VCaP (cell line): ENCODE measurements around the gene SCIMP.

ENCODE experiments used
- H3K27ac ChIP-seq: fragments of 450-650 bp; 2 replicates; pipeline ENCODE4 v1.5.1; 2017
- TF ChIP-seq, protein P1 (sequence below): fragments of 450-650 bp; conservative IDR thresholded peaks from 2 replicates; pipeline ENCODE4 v1.5.1; 2017; ENCODE audit warnings: mild to moderate bottlenecking, moderate library complexity

The SCIMP gene

DNA sequence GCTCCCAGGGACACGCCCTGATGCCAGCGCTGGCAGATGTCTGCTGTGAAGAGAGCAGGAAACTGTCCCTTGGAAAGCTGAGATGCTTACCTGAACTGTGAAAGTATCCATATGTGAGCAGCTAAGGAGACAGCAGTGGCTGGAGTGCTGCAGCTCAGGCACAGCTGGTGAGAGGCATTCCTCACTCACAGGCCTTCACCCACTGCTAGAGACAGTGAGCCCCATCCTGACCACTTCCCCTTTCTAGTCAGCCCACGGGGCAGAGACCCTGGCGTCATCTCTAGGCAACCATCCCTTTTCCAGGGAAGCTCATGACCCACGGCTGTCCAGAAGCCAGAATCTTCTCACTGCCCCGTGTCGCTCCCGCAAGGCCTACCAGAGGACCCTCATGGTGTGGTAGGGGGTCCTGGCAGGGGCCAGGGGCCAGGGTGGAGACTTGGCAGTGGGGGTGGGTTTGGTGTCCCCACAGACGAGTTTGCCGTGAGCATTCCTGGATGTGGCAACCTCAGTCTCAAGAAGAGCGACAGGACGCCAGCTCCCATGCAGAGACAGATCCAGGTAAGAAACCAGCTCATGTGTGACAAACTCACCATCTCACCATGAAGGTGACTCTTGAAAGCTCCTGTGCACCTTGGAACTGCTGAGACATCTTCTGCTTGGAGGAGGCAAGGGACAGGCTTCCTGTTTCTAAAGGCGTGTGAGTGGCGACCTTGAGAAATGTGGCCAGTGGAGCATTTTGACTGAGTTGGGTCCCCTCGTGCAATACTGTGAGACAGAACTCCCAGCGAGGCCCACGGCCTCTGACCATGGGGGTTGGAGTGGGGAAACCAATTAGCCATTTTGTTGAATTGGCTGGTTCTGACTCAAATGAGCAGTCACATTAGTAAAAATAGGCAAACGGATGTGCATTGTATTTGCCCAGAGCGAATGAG, at the start of gene SCIMP:
TSS of gene SCIMP (minus strand) at position 216 of the 932 bp plus-strand sequence. CDS start at position 111, 105 bp downstream.
- TF ChIP-seq, protein P1, sequence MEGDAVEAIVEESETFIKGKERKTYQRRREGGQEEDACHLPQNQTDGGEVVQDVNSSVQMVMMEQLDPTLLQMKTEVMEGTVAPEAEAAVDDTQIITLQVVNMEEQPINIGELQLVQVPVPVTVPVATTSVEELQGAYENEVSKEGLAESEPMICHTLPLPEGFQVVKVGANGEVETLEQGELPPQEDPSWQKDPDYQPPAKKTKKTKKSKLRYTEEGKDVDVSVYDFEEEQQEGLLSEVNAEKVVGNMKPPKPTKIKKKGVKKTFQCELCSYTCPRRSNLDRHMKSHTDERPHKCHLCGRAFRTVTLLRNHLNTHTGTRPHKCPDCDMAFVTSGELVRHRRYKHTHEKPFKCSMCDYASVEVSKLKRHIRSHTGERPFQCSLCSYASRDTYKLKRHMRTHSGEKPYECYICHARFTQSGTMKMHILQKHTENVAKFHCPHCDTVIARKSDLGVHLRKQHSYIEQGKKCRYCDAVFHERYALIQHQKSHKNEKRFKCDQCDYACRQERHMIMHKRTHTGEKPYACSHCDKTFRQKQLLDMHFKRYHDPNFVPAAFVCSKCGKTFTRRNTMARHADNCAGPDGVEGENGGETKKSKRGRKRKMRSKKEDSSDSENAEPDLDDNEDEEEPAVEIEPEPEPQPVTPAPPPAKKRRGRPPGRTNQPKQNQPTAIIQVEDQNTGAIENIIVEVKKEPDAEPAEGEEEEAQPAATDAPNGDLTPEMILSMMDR: no peak
- H3K27ac ChIP-seq: no peak within 1 kb of the TSS; the same call in 1 of the 2 replicates

DNA sequence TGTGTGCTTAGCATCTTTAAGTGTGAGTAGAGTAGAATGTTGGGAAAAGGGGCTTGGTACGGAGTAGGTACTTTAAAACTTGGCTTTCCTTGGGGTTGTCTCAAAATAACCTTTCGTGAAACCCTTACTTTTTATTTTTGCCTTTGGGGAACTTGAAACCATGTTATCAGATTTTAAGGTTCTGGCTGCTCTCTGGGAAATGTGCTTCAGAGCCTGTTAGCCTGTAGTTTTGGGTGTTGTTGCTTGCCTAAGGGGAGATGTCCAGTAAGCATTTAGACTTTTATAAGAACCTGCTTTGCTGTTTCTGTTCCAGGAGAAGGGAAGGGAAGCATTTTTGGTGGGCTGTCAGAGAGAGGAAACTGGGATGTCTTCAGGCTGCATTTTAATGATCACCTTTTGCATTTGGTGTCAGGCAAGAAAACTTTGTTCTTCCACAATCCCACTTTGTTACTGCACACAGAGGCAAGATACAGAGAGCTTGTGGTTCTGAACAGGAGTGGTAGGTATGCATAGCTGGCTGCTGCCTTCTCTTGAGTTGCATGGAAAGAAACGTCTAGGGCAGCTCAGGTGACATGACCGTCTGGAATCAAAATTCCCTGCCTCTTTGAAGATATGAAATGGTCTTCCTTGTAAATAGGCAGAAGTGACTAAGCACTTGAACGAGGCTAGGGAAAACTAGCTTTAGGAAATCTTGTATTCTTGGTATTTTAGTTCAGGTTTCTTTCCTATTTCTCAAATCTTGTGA, 49.1 kb upstream of the SCIMP start:
- peak overlapping the region; percentile 89 for H3K27ac ChIP-seq

DNA sequence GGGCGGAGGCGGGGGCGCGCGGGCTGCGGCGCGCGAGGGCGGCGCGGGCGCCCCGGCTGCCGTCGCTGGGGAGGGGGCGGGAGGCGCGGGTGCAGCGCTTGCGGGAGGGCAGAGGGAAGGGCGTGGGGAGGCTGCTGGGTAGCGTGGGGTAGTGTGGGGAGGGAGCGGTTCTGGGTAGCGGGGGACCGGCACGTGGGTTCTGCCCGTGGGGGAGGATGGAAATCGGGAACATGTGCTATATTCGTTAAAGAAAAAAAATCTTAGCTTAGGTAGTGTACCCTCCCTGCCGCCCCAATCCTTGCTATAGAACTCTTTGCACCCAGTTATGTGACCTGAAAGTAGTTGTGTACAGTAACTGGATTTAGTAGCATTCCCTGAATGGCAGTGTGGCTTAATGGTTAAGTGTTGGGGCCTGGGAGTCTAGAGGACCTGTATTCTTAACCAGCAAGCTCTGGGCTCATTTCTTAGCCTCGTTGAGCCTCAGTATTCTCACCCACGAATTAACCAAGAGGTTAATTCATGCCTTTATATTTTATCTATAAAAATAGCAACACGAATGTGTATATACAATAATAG, 48.1 kb upstream of the SCIMP start:
- peak overlapping the region; percentile 89 for H3K27ac ChIP-seq
- TF ChIP-seq, protein P1: no peak

More for the DNA sequence above, 49.1 kb upstream of the SCIMP start:
- TF ChIP-seq, protein P1: no peak

DNA sequence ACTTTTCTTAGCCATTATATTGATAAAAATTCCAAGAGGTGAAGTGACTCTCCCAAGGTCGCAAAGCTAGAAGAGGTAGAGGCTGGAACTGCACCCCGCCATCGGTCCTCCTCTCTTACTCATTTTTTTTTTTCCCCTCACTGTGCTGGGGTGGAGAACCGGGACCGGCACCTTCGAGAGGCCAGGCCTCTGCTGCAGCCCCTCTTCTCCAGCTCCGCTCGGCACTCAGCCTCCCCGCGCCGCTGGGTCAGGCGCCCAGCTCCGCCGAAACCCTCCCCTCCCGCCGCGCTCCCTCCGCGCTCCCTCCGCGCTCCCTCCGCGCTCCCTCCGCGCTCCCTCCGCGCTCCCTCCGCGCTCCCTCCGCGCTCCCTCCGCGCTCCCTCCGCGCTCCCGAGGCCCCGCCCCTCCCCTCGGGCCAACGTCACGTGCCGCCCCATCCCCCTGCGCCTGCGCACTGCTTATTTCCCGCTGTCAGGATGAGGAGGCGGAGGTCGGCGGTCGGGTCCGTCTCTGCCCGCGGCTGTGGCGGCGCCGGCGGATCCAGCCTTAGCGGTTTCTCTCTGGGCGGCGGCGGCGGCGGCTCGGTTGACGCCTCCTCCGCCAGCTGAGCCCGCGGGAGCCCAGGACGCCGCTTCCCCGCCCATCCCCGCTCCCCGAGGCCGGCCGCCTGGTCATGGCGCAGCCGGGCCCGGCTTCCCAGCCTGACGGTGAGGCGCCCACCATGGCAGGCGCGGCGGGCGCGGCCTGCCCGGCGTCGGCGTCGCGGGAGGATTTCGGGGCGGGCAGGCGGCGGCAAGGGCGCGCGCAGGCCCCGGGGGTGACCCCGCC, 47.4 kb upstream of the SCIMP start, which contains the start of gene RABEP1:
TSS of gene RABEP1 (plus strand) at position 471 of the 828 bp plus-strand sequence. CDS start at position 674, 203 bp downstream.
- peak within 1 kb of the TSS; percentile 89 for H3K27ac ChIP-seq
- TF ChIP-seq, protein P1: 0 out of 2 replicates have a peak, but pooled peaks have one; percentile 6

DNA sequence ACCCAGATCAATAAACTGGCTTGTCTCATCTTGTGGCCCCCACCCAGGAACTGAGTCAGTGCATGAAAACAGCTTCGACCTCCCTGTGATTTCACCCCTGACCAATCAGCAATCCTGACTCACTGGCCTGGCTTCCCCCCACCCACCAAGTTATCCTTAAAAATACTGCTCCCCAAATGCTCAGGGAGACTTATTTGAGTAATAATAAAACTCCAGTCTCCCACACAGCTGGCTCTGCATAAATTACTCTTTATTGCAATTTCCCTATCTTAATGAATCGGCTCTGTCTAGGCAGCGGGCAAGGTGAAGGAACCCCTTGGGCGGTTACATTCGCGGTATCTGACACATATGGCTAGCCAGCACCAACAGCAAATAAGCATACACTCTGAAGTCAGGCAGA, 37.7 kb upstream of the SCIMP start:
- TF ChIP-seq, protein P1: no peak
- no peak overlapping the region for H3K27ac ChIP-seq

DNA sequence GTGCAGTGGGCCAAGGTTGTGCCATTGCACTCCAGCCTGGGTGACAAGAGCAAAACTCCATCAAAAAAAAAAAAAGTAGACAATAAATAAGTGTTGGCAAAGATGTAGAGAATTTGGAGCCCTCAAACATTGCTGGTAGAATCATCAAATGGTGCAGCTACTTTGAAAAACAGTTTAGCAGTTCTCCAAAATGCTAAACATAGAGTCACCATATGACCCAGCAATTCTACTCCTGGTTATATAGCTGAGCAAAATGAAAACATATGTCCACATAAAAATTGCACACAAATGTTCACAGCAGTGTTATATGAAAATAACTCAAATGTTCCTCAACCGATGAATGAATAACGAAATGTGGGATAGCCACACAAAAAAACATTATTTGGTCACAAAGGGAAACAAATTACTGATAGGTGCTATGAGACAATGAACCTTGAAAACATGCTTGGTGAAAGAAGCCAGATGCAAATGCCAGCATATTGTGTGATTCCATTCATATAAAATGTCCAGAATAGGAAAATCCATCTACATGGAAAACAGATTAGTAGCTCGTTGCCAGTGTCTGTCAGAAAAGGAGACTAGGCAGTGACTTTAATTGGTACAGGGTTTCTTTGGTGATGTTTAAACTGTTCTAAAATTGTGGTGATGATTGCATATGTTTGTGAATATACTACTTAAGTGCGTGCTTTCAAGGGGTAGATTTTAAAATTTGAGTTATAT, 34.7 kb upstream of the SCIMP start:
- no peak overlapping the region for H3K27ac ChIP-seq
- TF ChIP-seq, protein P1: no peak
